HCT116 (cell line): ENCODE data around the gene EIF3B. TPM values are rescaled to one million over a fixed set of nuclear protein-coding genes. Genes with fewer than 3 reads are reported as not detected.

Experiments used
- ATAC-seq: fragments of 200-7000 bp; cut with Tn5 transposase; 2 replicates; pipeline ENCODE4 v1.9.1; 2020; ENCODE audit warnings: mild to moderate bottlenecking, moderate library complexity
- BruUV-seq: library from RNA; stranded (reverse); fragments of 400-500 nt; replicated peaks from 2 replicates; lab custom pipeline; 2021; lab: Mats Ljungman, UMichigan
- CTCF ChIA-PET: fragments of 300-600 bp; sonication (Branson Sonifier 250); formaldehyde crosslinking; loops from one replicate; lab custom pipeline; 2021; ENCODE audit warnings: antibody characterized with exemption; lab: Charles Lee
- POLR2A ChIA-PET: fragments of 300-600, 350-600 bp; sonication (Branson Sonifier 250); formaldehyde crosslinking; loops from one replicate; lab custom pipeline; 2021; ENCODE audit warnings: antibody characterized with exemption; lab: Charles Lee
- RAD21 ChIA-PET, 2 experiments: fragments of 300-600 bp; sonication (Branson Sonifier 250); formaldehyde crosslinking; loops; one replicate each; lab custom pipeline; 2023; ENCODE audit warnings: low total read pairs in 2 of 2; ENCODE audit not compliant: uncharacterized antibody in 2 of 2, unreplicated experiment in 2 of 2, low non-redundant PET in 1 of 2; lab: Charles Lee
- DNase-seq: peaks from one replicate; pipeline ENCODE4 v3.0.0-alpha.2; 2010; ENCODE audit warnings: low read depth, low spot score
- H2AFZ ChIP-seq: fragments of 200-600 bp; shearing (Covaris generic), sonication (generic); 2 replicates; pipeline ENCODE4 v1.6.1; 2017; ENCODE audit warnings: low read depth, mixed run types, mixed read lengths, antibody characterized with exemption, low read length; ENCODE audit not compliant: poor library complexity, severe bottlenecking
- H3K27ac ChIP-seq: 2 replicates; pipeline ENCODE4 v1.5.1; 2012; ENCODE audit warnings: low read depth, low read length
- H3K27me3 ChIP-seq: fragments of 200-600 bp; sonication (generic); 2 replicates; pipeline ENCODE4 v1.6.1; 2016; ENCODE audit warnings: mixed run types, low read length, mixed read lengths; ENCODE audit not compliant: insufficient read depth
- H3K36me3 ChIP-seq, 2 experiments: fragments of 200-500 bp in 1 of 2; fragments of 200-600 bp in 1 of 2; sonication (Bioruptor generic) in 1 of 2; sonication (generic) in 1 of 2; 2 replicates each; pipeline versions ENCODE4 v1.5.1 to v1.6.1; 2014 to 2016; ENCODE audit warnings: low read length in 2 of 2, inconsistent platforms in 1 of 2, mixed read lengths in 1 of 2, mixed run types in 1 of 2; ENCODE audit not compliant: insufficient read depth in 2 of 2, control insufficient read depth in 1 of 2
- H3K4me1 ChIP-seq, 2 experiments: fragments of 200-600 bp in 1 of 2; sonication (generic) in 1 of 2; 2 replicates each; pipeline versions ENCODE4 v1.5.1 to v1.6.1; 2012 to 2017; ENCODE audit warnings: low read length in 2 of 2, inconsistent platforms in 1 of 2, mild to moderate bottlenecking in 1 of 2, mixed read lengths in 1 of 2, mixed run types in 1 of 2, moderate library complexity in 1 of 2; ENCODE audit not compliant: insufficient read depth in 2 of 2, control insufficient read depth in 1 of 2
- H3K4me2 ChIP-seq: fragments of 200-600 bp; sonication (generic); 2 replicates; pipeline ENCODE4 v1.6.1; 2017; ENCODE audit warnings: mixed run types, low read length, mixed read lengths
- H3K4me3 ChIP-seq, 2 experiments: fragments of 200-600 bp in 1 of 2; sonication (generic) in 1 of 2; replicated peaks in 1 of 2; 2 replicates each; pipeline ENCODE4 v1.5.1; 2011 to 2016; ENCODE audit warnings: low read length in 2 of 2, control low read depth in 1 of 2, low read depth in 1 of 2, mild to moderate bottlenecking in 1 of 2, mixed read lengths in 1 of 2, mixed run types in 1 of 2
- H3K79me2 ChIP-seq: fragments of 200-600 bp; sonication (generic); 2 replicates; pipeline ENCODE4 v1.6.1; 2017; ENCODE audit warnings: mild to moderate bottlenecking, mixed run types, low read length, moderate library complexity, mixed read lengths; ENCODE audit not compliant: insufficient read depth
- H3K9ac ChIP-seq: fragments of 200-600 bp; sonication (generic); 2 replicates; pipeline ENCODE4 v1.6.1; 2016; ENCODE audit warnings: low read length, mixed read lengths
- H3K9me2 ChIP-seq: fragments of 200-600 bp; sonication (generic), shearing (Covaris generic); 2 replicates; pipeline ENCODE4 v1.6.1; 2017; ENCODE audit warnings: mixed run types, mild to moderate bottlenecking, moderate library complexity; ENCODE audit not compliant: insufficient read depth
- H3K9me3 ChIP-seq, 2 experiments: fragments of 200-500 bp in 1 of 2; fragments of 200-600 bp in 1 of 2; sonication (Bioruptor generic) in 1 of 2; sonication (generic) in 1 of 2; 2 replicates each; pipeline ENCODE4 v1.6.1; 2014 to 2017; ENCODE audit warnings: low read length in 2 of 2, mixed read lengths in 2 of 2, inconsistent platforms in 1 of 2, low read depth in 1 of 2, mild to moderate bottlenecking in 1 of 2, mixed run types in 1 of 2, moderate library complexity in 1 of 2; ENCODE audit not compliant: control insufficient read depth in 1 of 2, insufficient read depth in 1 of 2
- H4K20me1 ChIP-seq: fragments of 200-600 bp; sonication (generic), shearing (Covaris generic); 2 replicates; pipeline ENCODE4 v1.6.1; 2017; ENCODE audit warnings: mixed run types, mild to moderate bottlenecking, moderate library complexity; ENCODE audit not compliant: insufficient read depth
- CEBPB ChIP-seq: IDR thresholded peaks from 2 replicates; pipeline ENCODE4 v1.6.1; 2012; ENCODE audit warnings: low read depth
- EGR1 ChIP-seq: IDR thresholded peaks from 2 replicates; pipeline ENCODE4 v1.6.1; 2012; ENCODE audit warnings: low read depth
- ELF1 ChIP-seq: IDR thresholded peaks from 2 replicates; pipeline ENCODE4 v1.6.1; 2012; ENCODE audit warnings: low read depth, borderline replicate concordance
- EZH2 ChIP-seq: fragments of 200-600 bp; sonication (generic); IDR thresholded peaks from 2 replicates; pipeline ENCODE4 v1.6.1; 2017; ENCODE audit warnings: antibody characterized with exemption, mixed run types
- EZH2phosphoT487 ChIP-seq: fragments of 200-600 bp; IDR thresholded peaks from 2 replicates; pipeline ENCODE4 v1.6.1; 2018; ENCODE audit warnings: antibody characterized with exemption, borderline replicate concordance
- FOSL1 ChIP-seq: IDR thresholded peaks from 2 replicates; pipeline ENCODE4 v1.6.1; 2012; ENCODE audit warnings: low read depth
- JUND ChIP-seq: IDR thresholded peaks from 2 replicates; pipeline ENCODE4 v1.6.1; 2012
- POLR2A ChIP-seq: IDR thresholded peaks from 2 replicates; pipeline ENCODE4 v1.7.0; 2011; ENCODE audit warnings: borderline replicate concordance; ENCODE audit not compliant: insufficient read depth, insufficient read length; ENCODE audit errors: extremely low read depth
- POLR2AphosphoS5 ChIP-seq: IDR thresholded peaks from 2 replicates; pipeline ENCODE4 v1.6.1; 2011; ENCODE audit warnings: mild to moderate bottlenecking, low read depth, low read length, moderate library complexity
- RAD21 ChIP-seq: IDR thresholded peaks from 2 replicates; pipeline ENCODE4 v1.6.1; 2012; ENCODE audit warnings: low read depth, mild to moderate bottlenecking
- SIN3A ChIP-seq: IDR thresholded peaks from 2 replicates; pipeline ENCODE4 v1.6.1; 2012; ENCODE audit warnings: low read depth
- SP1 ChIP-seq: IDR thresholded peaks from 2 replicates; pipeline ENCODE4 v1.6.1; 2012; ENCODE audit warnings: low read depth
- SRF ChIP-seq: IDR thresholded peaks from 2 replicates; pipeline ENCODE4 v1.6.1; 2012; ENCODE audit warnings: low read depth
- TCF7L2 ChIP-seq: IDR thresholded peaks from 2 replicates; pipeline ENCODE4 v1.7.0; 2011; ENCODE audit warnings: borderline replicate concordance, inconsistent platforms; ENCODE audit not compliant: insufficient read depth, insufficient read length; ENCODE audit errors: extremely low read depth
- ZFX ChIP-seq: fragments of 450-650 bp; IDR thresholded peaks from 2 replicates; pipeline ENCODE4 v1.6.1; 2017
- intact Hi-C: fragments of 100-400 bp; cut with micrococcal nuclease; formaldehyde crosslinking; loops from 2 replicates; pipeline ENCODE4 v1.10.0; 2022
- total RNA-seq: library from RNA; stranded (reverse); gene quantifications from one replicate; pipeline ENCODE4 v1.2.1, GENCODE V29; 2021; ENCODE audit not compliant: unreplicated experiment
- TF ChIP-seq, protein P1 (sequence below): IDR thresholded peaks from 2 replicates; pipeline ENCODE4 v1.6.1; 2011; ENCODE audit warnings: mild to moderate bottlenecking, low read length, moderate library complexity; ENCODE audit not compliant: insufficient replicate concordance; ENCODE audit errors: extremely low read depth
- TF ChIP-seq, protein P2 (sequence below): IDR thresholded peaks from 2 replicates; pipeline ENCODE4 v1.6.1; 2012
- TF ChIP-seq, protein P3 (sequence below), 3 experiments: fragments of 200-600 bp in 1 of 3; sonication (generic) in 1 of 3; IDR thresholded peaks in 2 of 3; conservative IDR thresholded peaks in 1 of 3; 2 replicates each; pipeline ENCODE4 v1.5.1; 2012 to 2017; ENCODE audit warnings: low read depth in 2 of 3, low read length in 2 of 3, antibody characterized with exemption in 1 of 3, borderline replicate concordance in 1 of 3, control low read depth in 1 of 3, mild to moderate bottlenecking in 1 of 3, mixed read lengths in 1 of 3, mixed run types in 1 of 3, moderate library complexity in 1 of 3; ENCODE audit not compliant: insufficient read depth in 1 of 3
- TF ChIP-seq, protein P4 (sequence below): IDR thresholded peaks from 2 replicates; pipeline ENCODE4 v1.6.1; 2012

Gene EIF3B
- total RNA-seq, 1 experiment from 2014 or later: 324 TPM

DNA sequence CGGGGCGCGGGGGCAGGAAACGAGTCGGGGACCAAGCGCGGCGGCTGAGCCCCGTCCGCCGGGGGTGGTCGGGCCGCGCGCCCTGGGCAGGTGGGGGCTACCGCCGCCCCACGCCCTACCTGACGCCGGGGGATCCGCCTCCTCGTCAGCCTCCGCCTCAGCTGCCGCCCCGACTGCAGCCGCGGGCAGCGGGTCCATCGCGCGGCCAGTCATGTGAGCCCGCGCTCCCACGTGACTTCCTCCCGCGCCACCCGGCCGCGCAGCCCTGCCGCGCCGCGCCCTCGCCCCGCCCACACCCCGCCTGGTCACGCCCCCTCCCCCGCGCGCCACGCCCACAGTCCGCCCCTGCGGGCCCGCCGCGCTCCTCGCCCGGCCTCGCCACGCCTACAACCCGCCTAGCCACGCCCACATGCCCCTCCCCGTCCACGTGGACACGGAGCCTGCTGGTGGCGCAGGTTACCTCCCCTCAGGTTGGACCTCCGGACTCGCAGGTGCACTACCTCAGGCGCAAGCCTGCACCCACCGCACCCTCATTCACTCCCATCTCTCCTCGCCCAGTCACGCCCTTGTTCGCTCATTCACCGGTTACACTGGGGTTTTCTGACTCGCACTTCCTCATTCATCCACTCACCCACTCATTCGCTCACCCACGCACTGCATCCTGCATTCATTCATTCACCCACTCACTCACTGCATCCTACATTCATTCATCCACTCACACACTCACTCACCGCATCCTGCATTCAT lies 40.2 kb upstream of the EIF3B start, which contains the start of gene SNX8:
Gene SNX8, minus strand, starts transcription at position 233 of the 747 bp plus-strand sequence. Its CDS starts 20 bp downstream, at position 213.
- no peaks in the 10 kb centered on the region for H3K9me2 ChIP-seq
- no peaks in the 10 kb centered on the region for H3K36me3 ChIP-seq
- H3K79me2 ChIP-seq: peaks cover 37% of the 10 kb centered on the region
- POLR2A ChIA-PET: no interaction called here
- DNase-seq (peak; percentile 76), ATAC-seq (peak; percentile 83)
- RAD21 ChIA-PET: no interaction called here
- H3K9ac ChIP-seq: peak within 1 kb of the TSS; percentile 86
- CTCF ChIA-PET: no interaction called here
- peaks cover 16 to 43% of the 10 kb centered on the region in 2 experiments for H3K4me1 ChIP-seq
- no peaks in the 10 kb centered on the region for H4K20me1 ChIP-seq
- intact Hi-C loops: loop anchor here (2.0 kb wide), 1 partner anchor 40 kb away; the partner anchor contains the start of gene EIF3B
- H3K27ac ChIP-seq: peak within 1 kb of the TSS; percentile 36; the same call in 1 of the 2 replicates
- H3K4me3 ChIP-seq: peak within 1 kb of the TSS; percentile 81 to 84
- H2AFZ ChIP-seq: peak within 1 kb of the TSS; percentile 51
- peak within 1 kb of the TSS; percentile 98 for H3K4me2 ChIP-seq
- no peaks in the 10 kb centered on the region for H3K27me3 ChIP-seq
- H3K9me3 ChIP-seq: no peaks in the 10 kb centered on the region
- TF ChIP-seq JUND (no peak), SRF (no peak), ZFX (no peak), CEBPB (no peak), EZH2phosphoT487 (no peak), ELF1 (no peak), SIN3A (peak; percentile 63), EZH2 (no peak), SP1 (peak; percentile 64), FOSL1 (no peak), RAD21 (no peak), EGR1 (peak; percentile 70), POLR2AphosphoS5 (peak; percentile 80), POLR2A (no peak), TCF7L2 (no peak)
- TF ChIP-seq, protein P1, sequence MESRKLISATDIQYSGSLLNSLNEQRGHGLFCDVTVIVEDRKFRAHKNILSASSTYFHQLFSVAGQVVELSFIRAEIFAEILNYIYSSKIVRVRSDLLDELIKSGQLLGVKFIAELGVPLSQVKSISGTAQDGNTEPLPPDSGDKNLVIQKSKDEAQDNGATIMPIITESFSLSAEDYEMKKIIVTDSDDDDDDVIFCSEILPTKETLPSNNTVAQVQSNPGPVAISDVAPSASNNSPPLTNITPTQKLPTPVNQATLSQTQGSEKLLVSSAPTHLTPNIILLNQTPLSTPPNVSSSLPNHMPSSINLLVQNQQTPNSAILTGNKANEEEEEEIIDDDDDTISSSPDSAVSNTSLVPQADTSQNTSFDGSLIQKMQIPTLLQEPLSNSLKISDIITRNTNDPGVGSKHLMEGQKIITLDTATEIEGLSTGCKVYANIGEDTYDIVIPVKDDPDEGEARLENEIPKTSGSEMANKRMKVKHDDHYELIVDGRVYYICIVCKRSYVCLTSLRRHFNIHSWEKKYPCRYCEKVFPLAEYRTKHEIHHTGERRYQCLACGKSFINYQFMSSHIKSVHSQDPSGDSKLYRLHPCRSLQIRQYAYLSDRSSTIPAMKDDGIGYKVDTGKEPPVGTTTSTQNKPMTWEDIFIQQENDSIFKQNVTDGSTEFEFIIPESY: no peak
- TF ChIP-seq, protein P2, sequence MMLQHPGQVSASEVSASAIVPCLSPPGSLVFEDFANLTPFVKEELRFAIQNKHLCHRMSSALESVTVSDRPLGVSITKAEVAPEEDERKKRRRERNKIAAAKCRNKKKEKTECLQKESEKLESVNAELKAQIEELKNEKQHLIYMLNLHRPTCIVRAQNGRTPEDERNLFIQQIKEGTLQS: no peak
- TF ChIP-seq, protein P3, sequence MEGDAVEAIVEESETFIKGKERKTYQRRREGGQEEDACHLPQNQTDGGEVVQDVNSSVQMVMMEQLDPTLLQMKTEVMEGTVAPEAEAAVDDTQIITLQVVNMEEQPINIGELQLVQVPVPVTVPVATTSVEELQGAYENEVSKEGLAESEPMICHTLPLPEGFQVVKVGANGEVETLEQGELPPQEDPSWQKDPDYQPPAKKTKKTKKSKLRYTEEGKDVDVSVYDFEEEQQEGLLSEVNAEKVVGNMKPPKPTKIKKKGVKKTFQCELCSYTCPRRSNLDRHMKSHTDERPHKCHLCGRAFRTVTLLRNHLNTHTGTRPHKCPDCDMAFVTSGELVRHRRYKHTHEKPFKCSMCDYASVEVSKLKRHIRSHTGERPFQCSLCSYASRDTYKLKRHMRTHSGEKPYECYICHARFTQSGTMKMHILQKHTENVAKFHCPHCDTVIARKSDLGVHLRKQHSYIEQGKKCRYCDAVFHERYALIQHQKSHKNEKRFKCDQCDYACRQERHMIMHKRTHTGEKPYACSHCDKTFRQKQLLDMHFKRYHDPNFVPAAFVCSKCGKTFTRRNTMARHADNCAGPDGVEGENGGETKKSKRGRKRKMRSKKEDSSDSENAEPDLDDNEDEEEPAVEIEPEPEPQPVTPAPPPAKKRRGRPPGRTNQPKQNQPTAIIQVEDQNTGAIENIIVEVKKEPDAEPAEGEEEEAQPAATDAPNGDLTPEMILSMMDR (IDR thresholded peaks at IDR 0.05 in 2 of 3, conservative IDR thresholded peaks at IDR 0.05 in 1 of 3; ENCODE audit: borderline replicate concordance in 1 of 3, insufficient read depth in 1 of 3, low read depth in 2 of 3, low read length in 2 of 3): no peak
- TF ChIP-seq, protein P4, sequence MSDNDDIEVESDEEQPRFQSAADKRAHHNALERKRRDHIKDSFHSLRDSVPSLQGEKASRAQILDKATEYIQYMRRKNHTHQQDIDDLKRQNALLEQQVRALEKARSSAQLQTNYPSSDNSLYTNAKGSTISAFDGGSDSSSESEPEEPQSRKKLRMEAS: peak; percentile 90
- BruUV-seq: no TSS peak
